GM21360 (cell line): ENCODE data around the gene TYRO3.

Source experiments
- ATAC-seq: cut with Tn5 transposase; IDR thresholded peaks from one replicate; pipeline ENCODE4 v1.9.1; 2021; ENCODE audit warnings: mild to moderate bottlenecking, moderate library complexity; ENCODE audit not compliant: unreplicated experiment

Gene TYRO3

DNA sequence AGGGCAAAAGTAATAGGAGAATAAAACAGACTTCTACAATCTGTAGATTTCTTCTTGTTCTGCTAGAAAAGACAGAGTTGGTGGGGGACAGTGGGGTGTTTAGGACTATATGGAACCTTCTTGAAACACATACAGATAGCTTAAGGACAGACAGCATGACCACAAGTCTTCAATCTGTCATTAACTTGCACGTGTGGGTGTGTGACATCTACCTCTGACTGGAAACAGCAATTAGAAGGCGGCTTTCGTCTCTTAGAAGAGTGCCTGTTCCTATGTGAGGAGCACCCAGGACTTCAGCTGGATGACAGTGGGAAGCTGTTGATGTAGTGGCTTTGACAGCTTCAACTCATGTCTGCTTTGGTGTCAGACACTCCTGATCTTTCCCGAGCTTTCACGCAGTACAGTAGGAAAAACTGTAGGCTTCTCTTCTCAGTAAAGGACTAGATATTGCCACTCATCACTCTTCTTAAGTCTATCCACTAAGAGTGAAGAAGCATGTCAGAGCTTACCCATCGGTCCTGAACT, 44.5 kb downstream of the TYRO3 start:
- no peak for ATAC-seq

DNA sequence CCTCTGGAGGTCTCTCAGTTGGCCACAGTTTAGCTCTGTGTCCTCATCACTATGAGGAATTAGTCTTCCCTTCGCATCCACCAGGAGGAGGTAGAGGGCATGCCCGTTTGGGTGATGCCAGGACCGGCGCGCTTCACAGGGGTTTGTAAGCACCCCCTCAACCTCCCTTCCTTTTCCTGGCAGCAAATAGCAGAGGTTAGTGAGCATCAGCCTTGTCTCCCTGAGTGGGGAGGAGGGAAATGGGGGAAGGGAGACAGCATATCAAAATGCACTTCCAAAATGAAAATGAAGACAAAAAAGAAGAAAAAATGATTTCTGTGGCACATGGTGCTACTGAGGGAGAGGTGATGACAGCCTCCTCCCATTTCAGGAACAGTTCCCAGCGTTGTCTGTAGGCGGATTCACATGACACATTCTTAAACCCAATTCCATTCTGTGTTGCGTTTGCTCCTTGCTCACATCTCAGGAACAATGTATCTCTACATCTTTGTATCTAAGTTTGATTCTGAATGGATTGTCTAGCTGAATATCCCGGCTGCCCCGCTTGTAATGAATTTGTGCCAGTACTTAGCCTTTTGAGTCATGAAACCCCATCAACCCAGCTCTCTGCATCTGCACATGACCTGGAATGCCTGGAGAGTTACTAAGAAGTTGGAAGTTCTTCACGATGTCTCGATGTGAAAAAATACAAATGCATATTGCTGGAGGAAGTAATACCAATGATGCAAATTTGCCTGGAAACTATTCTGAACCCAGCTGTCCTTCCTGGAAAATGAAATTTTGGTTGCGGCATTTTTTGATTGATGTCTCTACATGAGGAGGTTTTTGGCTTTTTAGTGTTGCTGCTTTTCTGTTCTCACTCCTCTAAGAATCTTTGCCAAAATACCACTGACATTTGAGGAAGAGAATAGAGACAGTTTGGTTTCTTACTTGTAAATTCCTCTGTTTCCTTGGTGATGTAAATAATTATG, 45.2 kb downstream of the TYRO3 start:
- no peak for ATAC-seq

DNA sequence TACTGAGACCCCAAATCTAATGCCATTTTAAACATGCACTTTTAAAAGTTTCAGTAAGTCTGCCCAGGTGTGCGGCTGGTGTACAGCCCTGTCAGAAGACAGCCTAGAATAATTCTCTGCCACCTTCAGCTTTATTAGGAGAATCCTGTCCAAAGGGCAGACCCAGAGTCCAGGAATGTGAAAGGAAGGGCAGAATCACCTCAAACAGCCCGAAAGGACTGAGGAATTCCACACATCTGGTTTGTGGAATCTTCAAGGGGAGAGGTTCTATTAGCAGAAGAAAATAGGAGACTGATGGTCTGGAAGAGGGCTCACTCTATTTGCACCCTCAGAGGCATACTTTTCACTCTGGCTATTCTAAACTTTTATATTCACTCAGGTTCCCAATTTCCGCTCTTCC, 46.6 kb downstream of the TYRO3 start:
- ATAC-seq, result no peak

DNA sequence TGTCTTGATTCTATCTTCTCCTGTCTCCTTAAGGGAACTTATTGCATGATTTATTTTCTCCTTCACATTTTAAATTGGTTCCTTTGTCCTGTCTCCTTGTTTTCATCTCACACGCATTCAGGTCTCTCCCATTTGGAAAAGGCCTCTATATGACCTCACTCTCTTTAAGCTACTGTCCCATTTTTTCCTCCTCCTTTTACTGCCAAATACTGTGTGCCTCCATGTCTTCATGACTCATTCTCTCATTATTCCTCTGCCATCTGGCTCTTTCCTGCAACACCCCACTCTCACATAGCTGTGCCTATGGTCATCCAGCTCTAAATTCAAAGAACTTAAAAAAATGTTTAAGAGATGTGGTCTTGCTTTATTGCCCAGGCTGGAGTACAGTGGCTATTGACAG, 48.0 kb downstream of the TYRO3 start:
- ATAC-seq, result no peak

GRCh38 chr15:41609123-41609522, 50.1 kb downstream of the TYRO3 start:
- ATAC-seq, result no peak

DNA sequence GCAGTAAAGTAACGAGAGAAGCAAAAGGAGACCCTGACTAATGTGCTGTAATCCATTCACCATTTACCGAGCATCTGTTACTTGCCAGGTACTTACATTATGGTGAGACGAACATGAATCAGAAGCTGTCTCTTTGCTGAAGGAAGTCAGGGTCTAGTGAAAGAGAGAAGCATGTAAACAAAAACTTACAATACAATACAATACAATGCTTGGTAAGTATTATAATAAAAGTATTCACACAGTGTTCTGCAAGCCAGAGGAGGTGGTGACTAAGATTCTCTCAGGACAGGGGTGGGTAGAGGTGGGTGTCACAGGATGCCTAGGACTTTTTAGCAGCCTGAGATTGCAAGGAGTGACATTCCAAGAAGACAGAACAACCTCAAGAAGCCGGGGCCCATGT, 51.0 kb downstream of the TYRO3 start:
- ATAC-seq, result no peak

DNA sequence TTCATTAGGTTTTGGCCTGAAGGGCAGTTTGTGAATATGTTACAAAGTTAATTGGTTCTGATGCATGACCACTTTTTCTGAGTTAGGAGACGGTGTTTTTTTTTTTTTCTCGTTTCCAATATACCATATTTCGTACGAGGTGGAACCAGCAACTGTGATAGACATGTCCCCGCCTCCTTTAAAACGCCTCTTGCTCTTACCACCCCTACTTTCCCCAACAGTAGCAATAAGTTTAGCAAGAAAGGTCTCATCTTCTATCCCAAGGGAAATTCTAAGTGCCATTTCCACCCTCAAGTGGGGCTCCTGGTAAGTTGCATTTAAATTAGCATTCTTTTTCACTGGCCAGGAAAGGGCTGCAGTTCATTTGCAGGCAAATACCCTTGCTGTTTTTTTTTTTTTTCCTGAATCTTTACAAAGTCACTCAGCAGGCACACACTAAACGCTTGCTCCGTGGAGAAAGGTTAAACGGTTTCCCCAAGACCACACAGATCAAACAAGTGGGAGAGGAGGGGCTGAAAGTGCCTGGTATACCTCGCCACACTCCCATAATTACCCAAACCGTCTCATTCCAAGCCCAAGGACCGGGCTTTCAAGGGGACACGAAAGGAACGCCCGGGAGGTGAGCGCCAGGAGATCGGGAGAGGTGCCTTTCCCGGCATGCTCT, 61.7 kb downstream of the TYRO3 start:
- ATAC-seq, result no peak

GRCh38 chr15:41621200-41622193, 62.5 kb downstream of the TYRO3 start:
- peak; percentile 60 for ATAC-seq

GRCh38 chr15:41622901-41623300, 63.9 kb downstream of the TYRO3 start:
- ATAC-seq, result no peak

DNA sequence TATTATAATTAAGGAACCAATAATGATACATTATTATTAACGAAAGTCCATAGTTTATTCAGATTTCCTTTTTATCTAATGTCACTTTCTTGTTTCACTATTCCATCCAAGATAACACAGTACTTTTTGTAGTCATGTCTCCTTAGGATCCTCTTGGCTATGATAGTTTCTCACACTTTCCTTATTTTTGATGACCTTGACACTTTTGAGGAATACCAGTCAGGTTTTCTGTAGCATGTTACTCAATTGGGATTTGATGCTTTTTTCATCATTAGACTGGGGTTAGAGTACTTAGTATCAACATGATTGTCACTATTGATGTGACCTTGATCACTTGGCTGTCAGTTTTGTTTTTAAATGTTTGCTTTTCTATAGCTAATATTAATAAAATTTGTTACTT, 68.2 kb downstream of the TYRO3 start:
- ATAC-seq, result no peak

GRCh38 chr15:41629463-41629862, 70.5 kb downstream of the TYRO3 start:
- no peak for ATAC-seq

DNA sequence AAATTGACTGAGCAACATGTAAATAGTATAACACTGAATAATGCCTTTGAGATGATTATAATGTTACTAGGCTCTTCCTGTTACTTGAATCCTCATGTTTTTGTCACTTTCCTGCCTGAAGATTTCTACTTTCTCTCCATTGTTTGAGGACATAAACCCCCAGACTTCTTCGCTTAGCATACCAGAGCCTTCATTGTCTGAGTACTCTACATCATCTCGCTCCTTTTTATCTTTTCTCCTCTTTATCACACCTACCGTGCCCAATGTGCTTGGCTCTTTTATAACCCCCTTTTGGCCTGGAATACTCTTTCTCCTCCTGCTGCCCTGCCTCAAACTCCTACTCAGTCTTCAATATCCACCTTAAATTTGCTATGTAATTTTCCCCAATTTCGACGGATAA, 70.9 kb downstream of the TYRO3 start:
- no peak for ATAC-seq

- no peak for ATAC-seq
These were observed 71.7 kb downstream of the TYRO3 start for GRCh38 chr15:41630616-41631217.

DNA sequence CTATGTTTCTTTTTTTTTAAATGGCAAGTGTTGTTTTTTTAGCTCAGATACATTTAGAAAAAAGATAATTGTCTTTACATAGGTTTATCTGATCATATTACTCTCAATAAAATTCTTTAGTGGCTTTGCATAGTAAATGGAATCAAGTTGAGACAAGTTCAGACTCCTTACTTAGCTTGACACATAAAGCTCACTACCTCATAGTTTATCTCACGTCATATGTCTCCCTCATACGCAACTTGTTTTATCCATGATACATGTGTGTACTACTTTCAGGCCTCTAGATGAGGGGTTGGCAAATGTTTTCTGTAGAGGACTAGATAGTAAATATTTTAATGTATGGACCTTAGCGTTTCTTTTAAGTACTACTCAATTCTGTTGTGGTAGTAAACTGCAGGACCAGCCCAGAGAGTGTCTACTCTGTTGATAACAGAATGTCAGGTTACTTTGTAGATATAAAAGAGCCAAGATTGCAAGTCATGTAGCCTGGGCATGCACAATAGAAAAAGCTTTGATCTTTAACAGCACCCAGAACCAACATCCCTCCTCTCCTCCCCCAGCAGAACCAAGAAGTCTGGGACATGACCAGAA, 73.0 kb downstream of the TYRO3 start:
- ATAC-seq, result no peak
